Neural cell (in vitro differentiated cells): ENCODE measurements around the gene CBY1. TPM values are rescaled to one million over a fixed set of nuclear protein-coding genes. Genes with fewer than 3 reads are reported as not detected.

Experiments
- H2AFZ ChIP-seq: fragments of 200-600, 300-800 bp; sonication (generic), shearing (Covaris generic); 2 replicates; pipeline ENCODE4 v1.6.0; 2014; ENCODE audit warnings: low read depth, mild to moderate bottlenecking, antibody characterized with exemption, low read length, moderate library complexity
- H3F3A ChIP-seq: fragments of 200-600 bp; shearing (Covaris generic); 2 replicates; pipeline ENCODE4 v1.6.1; 2016; ENCODE audit warnings: mild to moderate bottlenecking, moderate library complexity, mixed read lengths, antibody characterized with exemption, low read length; ENCODE audit not compliant: insufficient read depth, poor library complexity, severe bottlenecking
- H3K27ac ChIP-seq: fragments of 200-600, 300-800 bp; sonication (generic), shearing (Covaris generic); 2 replicates; pipeline ENCODE4 v1.5.1; 2014; ENCODE audit warnings: mild to moderate bottlenecking, low read length, moderate library complexity
- H3K27me3 ChIP-seq: fragments of 300-800, 200-600 bp; sonication (generic), shearing (Covaris generic); 2 replicates; pipeline ENCODE4 v1.6.0; 2014; ENCODE audit warnings: mild to moderate bottlenecking, low read depth, low read length, moderate library complexity; ENCODE audit not compliant: insufficient read depth
- H3K36me3 ChIP-seq: fragments of 300-800, 200-600 bp; sonication (generic), shearing (Covaris generic); 2 replicates; pipeline ENCODE4 v1.5.1; 2014; ENCODE audit warnings: mild to moderate bottlenecking, antibody characterized with exemption, low read length, moderate library complexity; ENCODE audit not compliant: insufficient read depth
- H3K4me2 ChIP-seq: fragments of 300-800, 200-600 bp; sonication (generic), shearing (Covaris generic); 2 replicates; pipeline ENCODE4 v1.6.0; 2014; ENCODE audit warnings: mild to moderate bottlenecking, low read length
- H3K4me3 ChIP-seq: fragments of 300-800, 200-600 bp; sonication (generic), shearing (Covaris generic); 2 replicates; pipeline ENCODE4 v1.5.1; 2014; ENCODE audit warnings: mild to moderate bottlenecking, low read length, moderate library complexity
- H3K79me2 ChIP-seq: fragments of 200-600 bp; shearing (Covaris generic); replicated peaks from 2 replicates; pipeline ENCODE4 v1.6.0; 2014; ENCODE audit warnings: mild to moderate bottlenecking, low read length, moderate library complexity; ENCODE audit not compliant: insufficient read depth
- H3K9ac ChIP-seq: fragments of 300-800, 200-600 bp; sonication (generic), shearing (Covaris generic); 2 replicates; pipeline ENCODE4 v1.6.1; 2016; ENCODE audit warnings: mild to moderate bottlenecking, low read length, mixed read lengths
- H3K9me2 ChIP-seq: fragments of 200-600 bp; shearing (Covaris generic); 2 replicates; pipeline ENCODE4 v1.6.1; 2016; ENCODE audit warnings: mild to moderate bottlenecking, low read length, mixed read lengths; ENCODE audit not compliant: insufficient read depth
- H3K9me3 ChIP-seq: fragments of 200-600, 300-800 bp; sonication (generic), shearing (Covaris generic); 2 replicates; pipeline ENCODE4 v1.6.1; 2016; ENCODE audit warnings: mild to moderate bottlenecking, mixed run types, low read length, moderate library complexity, mixed read lengths
- H4K20me1 ChIP-seq: fragments of 200-600 bp; shearing (Covaris generic); 2 replicates; pipeline ENCODE4 v1.6.1; 2016; ENCODE audit warnings: mild to moderate bottlenecking, mixed run types; ENCODE audit not compliant: insufficient read depth
- EP300 ChIP-seq: fragments of 450-650 bp; conservative IDR thresholded peaks from 2 replicates; pipeline ENCODE4 v1.6.1; 2014; ENCODE audit warnings: antibody characterized with exemption, mild to moderate bottlenecking, moderate library complexity; ENCODE audit not compliant: poor library complexity, severe bottlenecking
- EZH2 ChIP-seq: fragments of 200-600, 300-800 bp; shearing (Covaris generic), sonication (generic); IDR thresholded peaks from 2 replicates; pipeline ENCODE4 v1.6.1; 2014; ENCODE audit warnings: antibody characterized with exemption, low read length, borderline replicate concordance, mild to moderate bottlenecking; ENCODE audit not compliant: insufficient read depth, poor library complexity, severe bottlenecking
- MXI1 ChIP-seq: fragments of 450-650 bp; conservative IDR thresholded peaks from 2 replicates; pipeline ENCODE4 v1.6.1; 2014; ENCODE audit warnings: antibody characterized with exemption, mild to moderate bottlenecking; ENCODE audit not compliant: poor library complexity, severe bottlenecking
- POLR2AphosphoS5 ChIP-seq: IDR thresholded peaks from 2 replicates; pipeline ENCODE4 v1.6.1; 2012
- RAD21 ChIP-seq: fragments of 450-650 bp; conservative IDR thresholded peaks from 2 replicates; pipeline ENCODE4 v1.6.1; 2014; ENCODE audit warnings: antibody characterized with exemption, mild to moderate bottlenecking, moderate library complexity
- SMC3 ChIP-seq: fragments of 450-650 bp; conservative IDR thresholded peaks from 2 replicates; pipeline ENCODE4 v1.6.1; 2014; ENCODE audit warnings: antibody characterized with exemption, mild to moderate bottlenecking, moderate library complexity; ENCODE audit not compliant: poor library complexity
- TAF1 ChIP-seq: IDR thresholded peaks from 2 replicates; pipeline ENCODE4 v1.6.1; 2012; ENCODE audit warnings: low read depth
- polyA plus RNA-seq: library from polyadenylated mRNA; depleted of rRNA; stranded (reverse); fragments of >200 nt; gene quantifications from 2 replicates; pipeline ENCODE4 v1.2.3, GENCODE V29; 2014
- TF ChIP-seq, protein P1 (sequence below): fragments of 450-650 bp; IDR thresholded peaks from 2 replicates; pipeline ENCODE4 v1.5.1; 2014; ENCODE audit warnings: antibody characterized with exemption, mild to moderate bottlenecking, moderate library complexity; ENCODE audit not compliant: poor library complexity, severe bottlenecking
- TF ChIP-seq, protein P2 (sequence below): IDR thresholded peaks from 2 replicates; pipeline ENCODE4 v1.6.1; 2012; ENCODE audit warnings: borderline replicate concordance

CBY1 gene
- polyA plus RNA-seq, 1 donor from 2014 or later, result 51.4 TPM

DNA sequence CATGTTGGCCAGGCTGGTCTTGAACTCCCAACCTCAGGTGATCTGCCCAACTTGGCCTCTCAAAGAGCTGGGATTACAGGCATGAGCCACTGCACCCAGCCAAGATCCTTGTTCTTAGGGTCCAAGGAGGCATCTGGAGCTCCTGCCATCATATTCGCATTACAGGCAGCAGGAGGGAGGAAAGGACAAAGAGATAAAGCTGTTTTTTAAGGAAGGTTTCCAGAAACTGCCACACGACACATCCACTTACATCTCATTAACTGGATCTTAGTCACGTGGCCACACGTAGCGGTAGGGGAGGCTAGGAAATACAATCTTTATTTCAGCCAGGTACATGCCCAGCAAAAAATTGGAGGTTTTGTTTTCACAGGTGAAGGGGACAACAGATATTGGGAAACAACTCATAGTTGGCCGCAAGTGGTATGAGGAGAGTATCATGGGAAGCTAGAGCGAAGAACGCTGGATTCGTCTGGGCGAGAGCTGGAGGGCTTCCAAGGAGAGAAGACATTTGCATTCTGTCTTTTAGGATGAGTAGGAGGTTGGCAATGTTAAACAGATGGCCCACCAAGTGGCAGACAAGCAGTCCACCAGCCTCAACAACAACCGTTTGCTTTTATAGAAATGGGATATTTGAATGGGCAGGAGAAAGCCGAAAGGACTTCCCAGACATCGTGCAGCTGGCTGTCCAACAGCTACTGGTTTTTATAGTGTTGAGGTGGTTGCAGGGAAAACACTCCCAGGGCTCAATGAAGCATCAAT is 47.3 kb upstream of the CBY1 start:
- Histone ChIP-seq H3K27ac (no peak overlapping the region), H4K20me1 (no peaks in the 10 kb centered on the region), H3F3A (no peaks in the 10 kb centered on the region), H3K4me3 (no peak overlapping the region), H3K79me2 (no peaks in the 10 kb centered on the region), H3K27me3 (no peaks in the 10 kb centered on the region), H3K9me2 (no peaks in the 10 kb centered on the region), H3K36me3 (peaks cover 4% of the 10 kb centered on the region), H3K9me3 (no peaks in the 10 kb centered on the region), H3K9ac (no peak overlapping the region), H3K4me2 (no peak overlapping the region), H2AFZ (no peak overlapping the region)
- TF ChIP-seq RAD21 (no peak), TAF1 (no peak)

DNA sequence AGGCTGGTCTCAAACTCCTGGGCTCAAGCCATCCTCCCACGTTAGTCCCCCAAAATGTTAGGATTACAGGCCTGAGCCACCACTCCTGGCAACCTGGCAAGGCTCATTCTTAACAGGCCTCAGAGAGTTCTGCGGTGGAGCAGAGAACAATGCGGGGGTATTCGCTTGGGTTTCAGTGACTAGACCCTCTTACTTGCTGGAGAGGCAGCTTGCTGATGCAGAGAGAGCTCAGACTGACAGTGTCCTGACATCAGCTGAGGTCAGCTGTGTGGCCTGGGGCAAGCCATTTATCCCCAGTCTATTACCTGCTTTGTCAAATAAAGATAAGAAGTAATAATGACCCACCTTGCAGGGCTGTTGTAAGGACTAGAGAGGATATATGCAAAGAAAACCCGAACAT is 46.2 kb upstream of the CBY1 start:
- TF ChIP-seq MXI1, result no peak
- no peak for TF ChIP-seq RAD21
- TF ChIP-seq EP300, result no peak
- no peak for TF ChIP-seq TAF1
- TF ChIP-seq POLR2AphosphoS5, result no peak
- TF ChIP-seq EZH2, result no peak
- TF ChIP-seq SMC3, result no peak
- TF ChIP-seq, protein P1, sequence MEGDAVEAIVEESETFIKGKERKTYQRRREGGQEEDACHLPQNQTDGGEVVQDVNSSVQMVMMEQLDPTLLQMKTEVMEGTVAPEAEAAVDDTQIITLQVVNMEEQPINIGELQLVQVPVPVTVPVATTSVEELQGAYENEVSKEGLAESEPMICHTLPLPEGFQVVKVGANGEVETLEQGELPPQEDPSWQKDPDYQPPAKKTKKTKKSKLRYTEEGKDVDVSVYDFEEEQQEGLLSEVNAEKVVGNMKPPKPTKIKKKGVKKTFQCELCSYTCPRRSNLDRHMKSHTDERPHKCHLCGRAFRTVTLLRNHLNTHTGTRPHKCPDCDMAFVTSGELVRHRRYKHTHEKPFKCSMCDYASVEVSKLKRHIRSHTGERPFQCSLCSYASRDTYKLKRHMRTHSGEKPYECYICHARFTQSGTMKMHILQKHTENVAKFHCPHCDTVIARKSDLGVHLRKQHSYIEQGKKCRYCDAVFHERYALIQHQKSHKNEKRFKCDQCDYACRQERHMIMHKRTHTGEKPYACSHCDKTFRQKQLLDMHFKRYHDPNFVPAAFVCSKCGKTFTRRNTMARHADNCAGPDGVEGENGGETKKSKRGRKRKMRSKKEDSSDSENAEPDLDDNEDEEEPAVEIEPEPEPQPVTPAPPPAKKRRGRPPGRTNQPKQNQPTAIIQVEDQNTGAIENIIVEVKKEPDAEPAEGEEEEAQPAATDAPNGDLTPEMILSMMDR, result no peak
- TF ChIP-seq, protein P2, sequence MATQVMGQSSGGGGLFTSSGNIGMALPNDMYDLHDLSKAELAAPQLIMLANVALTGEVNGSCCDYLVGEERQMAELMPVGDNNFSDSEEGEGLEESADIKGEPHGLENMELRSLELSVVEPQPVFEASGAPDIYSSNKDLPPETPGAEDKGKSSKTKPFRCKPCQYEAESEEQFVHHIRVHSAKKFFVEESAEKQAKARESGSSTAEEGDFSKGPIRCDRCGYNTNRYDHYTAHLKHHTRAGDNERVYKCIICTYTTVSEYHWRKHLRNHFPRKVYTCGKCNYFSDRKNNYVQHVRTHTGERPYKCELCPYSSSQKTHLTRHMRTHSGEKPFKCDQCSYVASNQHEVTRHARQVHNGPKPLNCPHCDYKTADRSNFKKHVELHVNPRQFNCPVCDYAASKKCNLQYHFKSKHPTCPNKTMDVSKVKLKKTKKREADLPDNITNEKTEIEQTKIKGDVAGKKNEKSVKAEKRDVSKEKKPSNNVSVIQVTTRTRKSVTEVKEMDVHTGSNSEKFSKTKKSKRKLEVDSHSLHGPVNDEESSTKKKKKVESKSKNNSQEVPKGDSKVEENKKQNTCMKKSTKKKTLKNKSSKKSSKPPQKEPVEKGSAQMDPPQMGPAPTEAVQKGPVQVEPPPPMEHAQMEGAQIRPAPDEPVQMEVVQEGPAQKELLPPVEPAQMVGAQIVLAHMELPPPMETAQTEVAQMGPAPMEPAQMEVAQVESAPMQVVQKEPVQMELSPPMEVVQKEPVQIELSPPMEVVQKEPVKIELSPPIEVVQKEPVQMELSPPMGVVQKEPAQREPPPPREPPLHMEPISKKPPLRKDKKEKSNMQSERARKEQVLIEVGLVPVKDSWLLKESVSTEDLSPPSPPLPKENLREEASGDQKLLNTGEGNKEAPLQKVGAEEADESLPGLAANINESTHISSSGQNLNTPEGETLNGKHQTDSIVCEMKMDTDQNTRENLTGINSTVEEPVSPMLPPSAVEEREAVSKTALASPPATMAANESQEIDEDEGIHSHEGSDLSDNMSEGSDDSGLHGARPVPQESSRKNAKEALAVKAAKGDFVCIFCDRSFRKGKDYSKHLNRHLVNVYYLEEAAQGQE, result no peak
- H3K27ac ChIP-seq, result no peak overlapping the region
- no peaks in the 10 kb centered on the region for H3K27me3 ChIP-seq
- no peaks in the 10 kb centered on the region for H3K79me2 ChIP-seq
- peaks cover 4% of the 10 kb centered on the region for H3K36me3 ChIP-seq
- no peaks in the 10 kb centered on the region for H3F3A ChIP-seq
- no peak overlapping the region for H3K9ac ChIP-seq
- H2AFZ ChIP-seq, result no peak overlapping the region
- H3K9me2 ChIP-seq, result no peaks in the 10 kb centered on the region
- no peaks in the 10 kb centered on the region for H3K9me3 ChIP-seq
- no peak overlapping the region for H3K4me3 ChIP-seq
- H3K4me2 ChIP-seq, result no peak overlapping the region
- H4K20me1 ChIP-seq, result no peaks in the 10 kb centered on the region
